Esophagus squamous epithelium (tissue), 4 donors: ENCODE results near the gene DENND1B.

ENCODE experiments used
- CTCF ChIP-seq, 6 experiments: fragments of 450-650 bp in 4 of 6; fragments of 200-600 bp in 2 of 6; sonication (generic) in 2 of 6; IDR thresholded peaks; one replicate each; pipeline ENCODE4 v1.5.1; 2016 to 2019; ENCODE audit warnings: antibody characterized with exemption in 6 of 6, mild to moderate bottlenecking in 4 of 6, moderate library complexity in 4 of 6
- POLR2A ChIP-seq, 4 donors: fragments of 450-650 bp; IDR thresholded peaks; one replicate each; pipeline ENCODE4 v1.6.1; 2017; ENCODE audit warnings: antibody characterized with exemption in 4 of 4, mild to moderate bottlenecking in 4 of 4, moderate library complexity in 3 of 4

GRCh38 chr1:197806718-197807117, 31.4 kb upstream of the DENND1B start:
- TF ChIP-seq CTCF (IDR thresholded peaks at IDR 0.05) = no peak
- TF ChIP-seq POLR2A (IDR thresholded peaks at IDR 0.05) = no peak
